ENCODE measurements around the gene CCDC57.

- no peak for TF ChIP-seq EZH2phosphoT487 (IDR thresholded peaks at IDR 0.05; ENCODE audit: low read length)
- TF ChIP-seq, protein P1, sequence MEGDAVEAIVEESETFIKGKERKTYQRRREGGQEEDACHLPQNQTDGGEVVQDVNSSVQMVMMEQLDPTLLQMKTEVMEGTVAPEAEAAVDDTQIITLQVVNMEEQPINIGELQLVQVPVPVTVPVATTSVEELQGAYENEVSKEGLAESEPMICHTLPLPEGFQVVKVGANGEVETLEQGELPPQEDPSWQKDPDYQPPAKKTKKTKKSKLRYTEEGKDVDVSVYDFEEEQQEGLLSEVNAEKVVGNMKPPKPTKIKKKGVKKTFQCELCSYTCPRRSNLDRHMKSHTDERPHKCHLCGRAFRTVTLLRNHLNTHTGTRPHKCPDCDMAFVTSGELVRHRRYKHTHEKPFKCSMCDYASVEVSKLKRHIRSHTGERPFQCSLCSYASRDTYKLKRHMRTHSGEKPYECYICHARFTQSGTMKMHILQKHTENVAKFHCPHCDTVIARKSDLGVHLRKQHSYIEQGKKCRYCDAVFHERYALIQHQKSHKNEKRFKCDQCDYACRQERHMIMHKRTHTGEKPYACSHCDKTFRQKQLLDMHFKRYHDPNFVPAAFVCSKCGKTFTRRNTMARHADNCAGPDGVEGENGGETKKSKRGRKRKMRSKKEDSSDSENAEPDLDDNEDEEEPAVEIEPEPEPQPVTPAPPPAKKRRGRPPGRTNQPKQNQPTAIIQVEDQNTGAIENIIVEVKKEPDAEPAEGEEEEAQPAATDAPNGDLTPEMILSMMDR (IDR thresholded peaks at IDR 0.05; ENCODE audit: low read length), result no peak
These were observed 44.1 kb downstream of the CCDC57 start for GRCh38 chr17:82168568-82168967.

All from MM.1S (cell line).